Stimulated activated CD4-positive, alpha-beta T cell treated with anti-CD3 and anti-CD28 coated beads, TNF-alpha, amount 100 ng/mL, for 24 hours (primary cell): ENCODE measurements around the gene VAX1.

Experiments
- DNase-seq, 3 experiments: peaks; one replicate each; pipeline ENCODE4 v3.0.0-alpha.2; 2020; ENCODE audit warnings: low read depth in 3 of 3

Gene VAX1

GRCh38 chr10:117164592-117165537, 26.8 kb upstream of the VAX1 start:
- no peak for DNase-seq

GRCh38 chr10:117163954-117164548, 26.0 kb upstream of the VAX1 start:
- no peak for DNase-seq

- no peak for DNase-seq
Measured at GRCh38 chr10:117163061-117163953, 25.2 kb upstream of the VAX1 start.

DNA sequence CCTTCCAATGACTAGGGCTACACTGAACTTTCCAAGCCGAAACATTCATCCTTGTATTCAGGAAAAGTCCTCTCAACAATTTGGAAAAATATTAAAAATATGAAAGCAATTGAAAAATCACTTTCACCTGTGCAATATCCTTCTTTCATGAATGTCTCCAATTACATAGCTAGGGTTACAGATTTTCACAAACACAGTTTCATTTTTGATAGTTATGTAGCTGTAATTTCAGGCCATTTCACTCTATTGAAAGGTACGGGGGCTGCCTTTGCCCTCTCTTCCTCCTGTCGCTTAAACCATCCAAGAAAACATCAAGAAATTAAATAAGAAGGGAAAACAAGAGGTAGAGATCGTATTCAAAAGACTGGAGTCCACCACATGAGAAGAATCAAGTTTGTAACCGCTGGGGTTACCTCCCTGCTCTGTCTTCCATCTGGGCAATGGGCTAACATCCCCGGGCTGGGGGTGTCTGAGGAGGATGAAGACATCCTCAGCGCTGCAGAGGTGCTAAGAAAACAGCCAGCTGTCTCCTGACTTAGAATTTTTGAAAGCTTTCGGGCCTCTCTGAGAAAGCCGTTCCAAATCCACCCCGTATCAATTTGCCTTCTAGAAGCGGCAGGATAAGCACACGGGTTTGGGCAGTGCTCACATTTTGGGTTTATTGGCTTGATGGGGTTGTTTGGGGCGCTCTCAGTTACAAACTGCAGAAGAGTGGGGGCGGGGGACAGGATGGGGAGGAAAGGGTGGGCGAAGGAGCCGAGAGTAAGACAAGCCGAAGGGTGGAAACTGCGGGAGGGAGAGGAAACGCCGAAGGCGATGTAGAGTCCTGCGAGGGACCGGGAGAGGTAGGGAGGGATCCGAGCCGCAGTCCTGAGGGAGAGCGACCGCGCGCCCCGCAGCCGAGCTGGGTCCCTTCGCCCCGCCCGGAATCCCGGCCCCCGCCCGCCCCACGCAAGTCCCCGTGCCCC, 24.3 kb upstream of the VAX1 start:
- no peak for DNase-seq

GRCh38 chr10:117161386-117162033, 23.4 kb upstream of the VAX1 start:
- DNase-seq = no peak

GRCh38 chr10:117160567-117160966, 22.5 kb upstream of the VAX1 start:
- no peak for DNase-seq

GRCh38 chr10:117159390-117159789, 21.3 kb upstream of the VAX1 start:
- no peak for DNase-seq

DNA sequence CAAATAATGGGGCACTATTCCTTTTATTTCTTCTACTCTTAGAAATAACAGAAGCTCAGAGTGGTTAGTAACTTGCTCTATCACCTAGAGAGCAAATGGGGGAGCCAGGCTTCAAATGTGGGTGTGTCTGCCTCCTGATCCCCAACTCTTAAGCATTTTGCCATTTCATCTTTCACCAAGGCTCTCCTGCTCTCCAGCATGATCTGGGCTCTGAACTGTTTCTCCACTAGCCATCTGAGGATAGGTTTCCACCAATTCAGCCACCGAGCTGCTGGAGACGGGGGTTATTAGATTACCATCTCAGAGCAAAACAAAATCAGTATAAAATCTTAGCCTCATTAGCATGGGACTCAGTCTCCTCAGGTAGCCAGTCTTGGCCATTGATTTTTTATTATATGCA, 20.2 kb upstream of the VAX1 start:
- no peak for DNase-seq

DNA sequence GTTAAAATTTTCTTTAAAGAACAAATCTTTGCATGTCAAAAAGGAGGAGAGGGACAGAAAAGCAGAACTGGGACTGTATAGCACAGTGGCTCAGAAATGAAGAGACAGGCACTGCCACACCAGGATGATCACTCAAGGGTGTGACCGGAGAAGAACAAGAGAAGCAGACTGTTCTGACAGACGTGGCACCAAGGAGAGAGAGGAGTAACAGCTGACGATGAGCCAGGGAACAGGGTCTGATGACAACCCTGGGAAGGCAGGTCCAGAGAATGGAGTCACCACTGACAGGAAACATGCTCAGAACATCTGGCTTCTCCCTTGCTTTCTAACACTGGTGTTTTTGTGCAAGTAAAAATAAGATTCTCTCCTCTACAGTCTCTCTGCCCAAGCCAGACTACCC, 14.6 kb upstream of the VAX1 start:
- DNase-seq = no peak

DNA sequence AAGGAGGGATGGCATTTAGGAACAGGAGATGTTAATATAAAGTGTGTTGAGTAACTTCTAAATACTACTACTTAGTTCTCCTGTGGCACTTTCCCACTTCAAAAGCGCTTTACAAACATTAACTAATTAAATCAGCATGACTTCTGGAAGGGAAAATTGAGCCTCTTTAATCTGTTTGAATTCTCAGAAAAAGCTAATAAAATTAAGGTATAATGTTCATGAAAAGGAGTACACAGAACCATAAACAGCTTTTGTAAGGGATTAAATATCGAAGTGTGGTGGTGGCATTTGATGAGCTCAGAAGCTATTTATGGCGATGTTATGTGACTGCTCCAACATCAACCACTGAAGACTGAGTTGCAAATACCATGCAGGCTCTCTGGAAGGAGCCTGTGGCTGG, 10.2 kb upstream of the VAX1 start:
- DNase-seq = no peak

DNA sequence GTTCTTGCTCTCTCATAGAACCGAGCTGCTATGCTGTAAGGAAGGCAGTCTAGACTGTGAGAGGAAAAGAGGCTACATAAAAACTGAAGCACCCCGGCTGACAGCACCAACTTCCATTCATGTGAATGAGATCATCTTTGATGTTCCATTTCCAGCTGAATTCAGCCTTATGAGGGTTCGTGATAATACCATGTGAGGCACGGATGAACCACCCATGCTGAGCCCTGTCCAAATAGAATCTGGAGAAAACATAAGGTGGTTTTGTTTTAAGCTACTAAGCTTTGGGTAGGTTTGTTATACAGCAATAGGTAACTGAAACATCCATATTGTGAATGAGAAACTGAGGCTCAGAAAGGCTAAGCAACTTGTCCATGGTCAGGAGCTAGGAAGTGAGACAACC, 6.9 kb upstream of the VAX1 start:
- no peak for DNase-seq

DNA sequence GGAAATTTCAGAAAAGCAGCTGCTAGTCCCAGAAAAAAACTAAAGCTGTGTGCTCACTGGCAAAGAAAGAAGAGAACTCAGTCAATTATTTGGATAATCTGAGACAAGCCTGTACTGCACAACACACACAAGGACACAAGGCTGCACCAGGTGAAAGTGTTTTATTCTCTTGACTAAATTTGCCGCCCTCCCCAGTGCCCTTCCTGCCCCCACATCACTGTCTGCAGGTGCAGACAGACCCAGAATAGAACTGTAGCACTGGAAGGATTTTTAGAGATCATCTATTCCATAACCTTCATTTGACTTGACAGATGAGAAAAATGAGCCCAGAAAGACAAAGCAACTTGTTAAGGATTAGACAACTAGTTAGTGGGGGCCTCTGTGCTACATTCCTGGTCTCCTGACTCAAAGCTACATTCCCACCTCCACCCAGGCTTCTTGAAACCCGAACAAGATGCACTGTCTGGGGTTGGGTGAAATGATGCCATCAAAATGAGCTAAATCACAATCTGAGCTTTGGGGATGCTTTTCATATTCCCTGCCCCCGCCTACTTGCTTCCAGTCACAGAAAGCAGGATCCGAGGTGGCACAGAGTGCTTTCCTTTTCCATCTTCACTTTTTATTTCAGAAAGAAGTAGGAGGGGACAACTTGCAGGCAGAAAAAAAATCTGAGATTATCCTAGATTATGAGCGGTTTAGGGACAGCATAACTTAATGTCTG, 5.2 kb upstream of the VAX1 start:
- no peak for DNase-seq

DNA sequence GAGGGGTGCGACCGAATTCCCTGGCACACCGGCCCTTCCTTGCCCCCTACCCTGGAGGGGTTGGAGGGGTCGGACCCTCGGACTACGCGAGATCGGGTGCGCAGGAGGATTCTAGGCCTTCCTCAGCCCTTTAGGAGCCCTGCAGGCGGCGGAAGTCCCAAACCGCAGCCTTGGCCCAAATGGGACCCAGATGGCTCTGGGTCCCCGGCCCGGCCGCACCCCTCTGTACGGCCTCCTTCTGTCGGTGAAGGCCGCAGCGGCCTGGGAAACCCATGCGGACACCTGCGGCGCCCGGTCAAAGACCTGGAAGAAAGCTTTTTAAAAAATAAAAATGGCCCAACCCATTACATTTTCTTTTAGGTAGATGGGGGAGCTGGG, 2.4 kb upstream of the VAX1 start:
- no peak for DNase-seq

GRCh38 chr10:117139581-117140524, 1.8 kb upstream of the VAX1 start:
- DNase-seq = no peak

DNA sequence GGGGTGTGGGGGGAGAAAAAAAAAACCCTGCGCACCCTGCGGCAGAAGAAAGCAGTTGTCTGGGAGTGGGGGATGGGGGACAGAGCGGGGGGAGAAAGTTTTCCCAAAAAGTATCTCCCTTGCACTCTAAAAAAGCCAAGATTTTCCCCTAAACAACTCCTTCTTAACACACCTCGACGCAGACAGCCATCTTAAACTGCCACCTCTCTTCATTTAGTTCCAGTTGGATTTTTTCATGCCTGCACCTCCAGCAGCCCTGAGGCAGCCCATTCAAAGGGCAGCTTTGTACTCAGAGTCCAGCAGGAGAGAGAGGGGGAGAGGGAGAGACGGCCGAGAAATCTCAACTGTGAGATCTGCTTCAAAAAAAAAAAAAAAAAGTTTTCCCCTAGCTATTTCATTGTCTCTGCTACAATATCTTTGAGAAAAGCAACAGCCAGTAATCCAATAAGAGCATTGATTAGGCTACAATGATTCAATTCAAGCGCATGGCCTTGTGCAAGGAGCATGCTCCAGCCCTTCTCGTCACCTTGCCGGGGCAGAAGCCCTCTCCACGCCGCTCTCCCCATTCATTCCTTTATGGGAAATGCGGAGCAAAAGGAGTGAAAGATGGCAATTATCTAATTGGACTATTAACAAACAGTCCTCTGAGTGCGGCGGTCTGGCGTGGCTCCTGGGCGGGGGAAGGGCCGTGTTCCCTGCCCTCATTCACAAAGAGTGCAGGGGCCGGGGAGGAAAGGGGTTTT, 939 bp upstream of the VAX1 start:
- no peak for DNase-seq

GRCh38 chr10:117137031-117137910, 799 bp downstream of the VAX1 start:
- DNase-seq = no peak

DNA sequence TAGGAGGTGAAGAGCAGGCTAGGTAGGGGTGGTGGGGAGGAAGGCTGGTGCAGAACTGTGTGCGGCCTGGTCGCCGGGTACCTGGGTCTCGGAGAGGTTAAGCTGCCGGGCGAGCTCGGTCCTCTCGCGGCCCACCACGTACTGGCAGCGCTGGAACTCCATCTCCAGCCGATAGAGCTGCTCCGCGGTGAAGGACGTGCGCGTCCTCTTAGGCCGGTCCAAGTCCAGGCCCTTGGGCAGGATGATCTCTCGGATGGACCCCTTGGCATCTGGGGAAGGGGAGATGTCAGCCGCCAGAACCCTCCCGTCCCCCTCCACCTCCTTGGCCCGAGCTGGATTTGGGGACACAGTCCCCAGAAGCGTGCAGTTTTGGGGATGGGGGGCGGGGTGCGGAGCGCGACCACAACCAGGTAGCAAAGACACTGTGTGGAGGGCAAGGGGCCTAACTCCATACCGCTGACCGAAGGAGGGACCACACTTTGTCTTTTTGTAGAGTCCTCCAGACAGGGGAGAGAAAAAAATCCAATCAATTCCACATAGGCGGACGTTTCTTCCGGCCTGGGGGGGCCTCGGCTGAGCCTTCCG, 1.6 kb downstream of the VAX1 start:
- DNase-seq = no peak
